HG03108 (cell line): ENCODE results near the gene SUSD6.

Experiments
- ATAC-seq: cut with Tn5 transposase; IDR thresholded peaks from one replicate; pipeline ENCODE4 v1.9.1; 2021; ENCODE audit warnings: moderate library complexity; ENCODE audit not compliant: unreplicated experiment

SUSD6 gene, protein sequence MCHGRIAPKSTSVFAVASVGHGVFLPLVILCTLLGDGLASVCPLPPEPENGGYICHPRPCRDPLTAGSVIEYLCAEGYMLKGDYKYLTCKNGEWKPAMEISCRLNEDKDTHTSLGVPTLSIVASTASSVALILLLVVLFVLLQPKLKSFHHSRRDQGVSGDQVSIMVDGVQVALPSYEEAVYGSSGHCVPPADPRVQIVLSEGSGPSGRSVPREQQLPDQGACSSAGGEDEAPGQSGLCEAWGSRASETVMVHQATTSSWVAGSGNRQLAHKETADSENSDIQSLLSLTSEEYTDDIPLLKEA

DNA sequence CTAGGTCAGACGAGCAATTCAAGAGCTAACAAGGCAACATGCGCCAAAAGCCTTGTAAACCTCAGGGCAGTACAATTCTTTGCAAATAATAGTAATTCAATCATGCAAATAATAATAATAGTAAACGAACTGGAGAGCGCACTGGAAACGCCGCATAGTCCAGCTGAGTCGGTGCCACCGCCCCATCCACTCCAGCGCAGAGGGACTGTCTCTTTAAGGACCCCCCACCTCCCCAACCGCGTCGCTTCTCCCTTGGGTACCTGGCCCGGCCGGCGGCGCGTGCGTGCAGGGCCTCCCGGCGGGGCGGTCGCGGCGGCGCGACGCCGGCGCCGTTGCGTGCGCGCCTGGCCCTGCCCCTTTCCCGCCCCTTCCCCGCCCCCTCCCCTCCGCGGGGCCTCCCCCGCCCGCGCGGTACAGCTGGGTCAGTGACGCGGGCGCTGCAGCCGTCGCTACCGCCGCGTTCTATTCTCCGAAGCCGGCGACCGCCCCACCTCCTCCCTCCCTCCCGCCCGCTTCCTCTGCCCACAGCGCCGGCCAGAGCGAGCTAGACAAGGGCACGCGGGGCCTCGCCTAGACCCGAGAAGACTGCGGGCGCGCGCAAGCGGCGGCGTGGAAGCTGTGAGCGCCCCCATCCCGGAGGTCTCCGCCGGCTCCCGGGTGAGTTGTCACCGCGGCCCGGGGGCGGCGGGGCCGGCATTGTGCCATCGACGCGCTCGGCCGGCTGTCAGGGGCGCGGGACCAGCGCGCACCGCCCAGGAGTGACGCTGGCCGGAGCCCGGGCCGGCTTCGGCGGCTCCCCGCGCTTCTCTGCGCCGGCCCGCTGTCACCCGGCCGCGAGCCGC, at the start of gene SUSD6:
Gene SUSD6 (plus strand): TSS at position 425 of the 842 bp plus-strand sequence. CDS start 46,997 bp downstream, outside the sequence.
- peak; percentile 44 for ATAC-seq

DNA sequence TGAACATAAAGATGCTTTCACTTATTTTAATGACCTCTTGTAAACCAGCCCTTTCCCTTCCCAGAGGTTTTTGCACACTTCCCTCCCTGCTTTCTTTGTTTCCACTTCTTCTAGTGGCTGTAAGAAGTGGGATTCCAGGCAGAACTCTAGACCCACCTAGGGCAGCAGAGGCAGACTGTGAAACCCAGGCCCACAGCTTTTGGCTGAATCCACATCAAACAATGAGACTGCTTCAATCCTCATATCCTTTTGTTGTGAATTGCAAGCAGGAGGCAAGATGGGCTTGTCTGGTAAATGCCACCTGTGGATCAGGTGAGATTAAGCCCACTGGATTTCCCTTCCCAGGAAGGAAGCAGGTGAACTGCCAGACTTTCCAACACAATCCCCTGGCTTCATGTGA, 49.5 kb upstream of the SUSD6 start:
- no peak for ATAC-seq

DNA sequence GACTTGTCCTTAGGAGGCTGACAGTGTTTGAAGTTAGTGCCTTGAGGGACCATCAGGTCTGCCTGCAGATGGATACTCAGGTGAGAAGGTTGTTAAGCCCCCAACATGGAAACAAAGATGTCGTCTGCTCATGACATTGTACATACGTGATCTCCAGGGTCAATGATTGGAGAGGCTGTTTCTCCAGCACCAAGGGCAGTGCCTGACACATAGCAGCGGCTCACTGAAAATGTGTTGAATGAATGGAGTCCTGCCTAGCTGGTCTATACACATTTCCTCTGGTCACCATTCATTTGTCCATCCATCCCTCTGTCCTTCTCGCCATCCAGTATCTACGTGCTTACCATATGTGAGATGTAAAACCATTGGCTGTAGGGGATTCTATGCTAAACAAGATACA, 43.8 kb upstream of the SUSD6 start:
- no peak for ATAC-seq

DNA sequence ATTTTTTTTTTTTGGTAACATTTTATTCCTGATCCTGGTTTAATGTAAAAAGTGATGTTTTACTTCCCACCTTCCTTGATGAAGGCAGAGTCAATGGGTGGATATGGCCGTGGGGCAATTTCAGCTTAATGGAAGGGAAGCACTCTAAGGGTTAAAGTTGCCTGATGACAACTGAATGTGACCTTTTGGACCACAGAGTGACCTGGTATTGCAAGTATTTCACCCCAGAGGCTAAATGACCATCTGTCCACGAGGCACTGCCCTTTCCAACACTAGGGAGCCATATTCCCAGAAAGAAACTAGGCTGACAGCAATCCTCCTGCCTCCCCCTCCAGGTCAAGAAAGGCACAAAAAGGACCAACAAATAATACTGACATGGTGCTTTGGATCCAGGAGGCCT, 41.5 kb upstream of the SUSD6 start:
- ATAC-seq: no peak

DNA sequence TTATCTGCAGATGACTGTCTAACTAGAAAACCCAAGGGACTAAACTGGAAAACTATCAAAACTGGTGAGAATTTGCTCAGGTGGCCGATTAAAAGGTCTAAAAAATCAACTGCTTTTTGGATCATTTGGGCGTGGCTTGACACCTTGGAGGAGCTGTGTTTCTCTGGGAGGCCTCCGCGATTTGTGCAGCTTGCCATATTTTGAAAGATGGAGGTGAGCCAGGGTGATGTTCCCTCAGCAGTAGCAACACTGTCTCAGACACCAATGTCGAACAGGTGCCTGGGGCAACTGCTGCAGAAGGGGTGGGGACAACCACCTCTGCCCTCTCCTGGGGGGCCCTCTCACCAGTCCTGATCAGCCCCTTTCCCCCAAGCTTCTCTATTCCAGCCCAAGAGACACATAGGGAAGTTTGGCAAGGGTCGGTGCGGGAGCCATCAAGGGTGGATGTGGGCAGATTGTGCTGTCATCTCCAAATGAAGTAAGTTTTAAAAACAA, 40.5 kb upstream of the SUSD6 start:
- no peak for ATAC-seq

DNA sequence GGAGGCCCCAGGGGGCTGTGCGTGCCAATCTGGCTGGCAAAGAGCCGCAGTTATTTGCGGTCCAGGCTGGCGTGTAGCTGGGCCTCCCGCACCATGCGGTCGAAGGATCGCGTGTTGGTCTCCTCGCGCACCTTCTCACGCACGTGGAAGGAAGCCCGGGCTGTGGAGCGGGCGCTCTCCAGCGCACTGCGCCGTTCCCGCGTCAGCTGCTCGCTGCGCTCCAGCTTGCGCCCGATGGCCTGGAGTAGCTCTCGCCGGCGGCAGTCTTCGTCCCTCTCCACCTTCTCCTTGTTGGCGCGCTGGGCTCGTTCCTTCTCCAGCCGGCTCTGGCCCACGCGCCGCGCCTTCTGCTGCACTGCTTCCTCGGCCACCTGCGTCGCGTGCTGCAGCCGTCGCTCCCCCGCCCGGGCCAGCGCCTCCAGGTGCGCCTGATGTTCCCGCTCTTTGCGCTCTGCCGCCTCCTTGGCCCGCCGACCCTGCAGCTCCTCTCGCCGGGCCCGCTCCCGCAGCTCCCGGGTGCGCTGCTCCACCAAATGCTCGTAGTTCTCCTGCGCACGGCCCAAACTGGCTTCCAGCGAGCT, 39.9 kb upstream of the SUSD6 start:
- no peak for ATAC-seq

DNA sequence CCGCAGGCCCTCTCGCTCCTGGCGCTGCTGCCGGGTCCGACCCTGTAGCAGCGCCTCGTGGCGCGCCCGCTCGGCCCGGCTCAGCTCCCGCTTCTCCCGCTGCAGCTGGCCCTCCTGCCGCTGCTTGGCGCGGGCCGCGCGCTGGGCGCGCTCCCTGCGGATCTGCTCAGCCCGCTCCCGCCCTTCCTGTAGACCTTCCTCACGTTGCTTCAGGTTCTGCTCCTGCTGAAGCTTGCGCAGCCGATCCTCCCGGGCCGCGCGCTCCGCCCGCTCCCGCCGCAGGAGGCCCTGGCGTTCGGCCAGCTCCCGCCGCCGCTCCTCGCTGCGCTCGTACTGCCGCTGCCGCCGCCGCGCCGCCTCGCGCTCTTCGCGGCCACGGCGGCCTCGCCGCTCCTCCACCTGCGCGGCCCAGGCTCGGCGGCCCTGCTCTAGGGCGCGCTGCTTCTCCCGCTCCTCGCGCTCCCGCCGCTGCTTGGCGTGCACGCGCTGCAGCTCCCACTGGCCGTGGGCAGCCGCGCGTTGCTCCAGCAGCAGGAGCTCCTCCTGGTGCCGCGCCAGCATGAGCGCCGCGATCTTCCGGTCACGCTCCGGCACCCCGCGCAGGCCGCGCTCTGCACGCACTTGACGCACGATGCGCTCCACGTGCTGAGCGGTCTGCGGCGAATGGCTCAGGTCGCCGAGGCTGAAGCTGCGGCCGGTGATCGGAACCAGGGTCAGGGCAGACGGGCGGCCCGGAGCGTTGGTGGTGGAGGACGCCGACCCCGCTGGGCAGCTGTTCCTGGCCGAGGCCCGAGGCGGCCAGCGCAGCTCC, 39.2 kb upstream of the SUSD6 start:
- ATAC-seq: no peak

DNA sequence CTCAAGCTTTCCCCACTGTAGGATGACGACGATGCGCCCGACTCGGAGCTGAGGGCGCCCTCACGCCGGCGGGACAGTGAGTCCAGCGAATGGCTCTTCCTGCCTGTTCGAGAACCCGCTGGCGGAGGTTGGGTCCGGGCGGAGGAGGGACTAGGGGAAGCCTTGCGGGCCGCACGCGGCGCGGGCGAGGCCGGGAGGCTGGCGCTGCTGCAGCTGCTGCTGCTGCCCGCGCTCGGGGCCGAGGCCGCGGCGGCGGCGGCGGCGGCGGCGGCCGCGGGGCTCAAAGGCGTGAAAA, 38.6 kb upstream of the SUSD6 start:
- no peak for ATAC-seq

DNA sequence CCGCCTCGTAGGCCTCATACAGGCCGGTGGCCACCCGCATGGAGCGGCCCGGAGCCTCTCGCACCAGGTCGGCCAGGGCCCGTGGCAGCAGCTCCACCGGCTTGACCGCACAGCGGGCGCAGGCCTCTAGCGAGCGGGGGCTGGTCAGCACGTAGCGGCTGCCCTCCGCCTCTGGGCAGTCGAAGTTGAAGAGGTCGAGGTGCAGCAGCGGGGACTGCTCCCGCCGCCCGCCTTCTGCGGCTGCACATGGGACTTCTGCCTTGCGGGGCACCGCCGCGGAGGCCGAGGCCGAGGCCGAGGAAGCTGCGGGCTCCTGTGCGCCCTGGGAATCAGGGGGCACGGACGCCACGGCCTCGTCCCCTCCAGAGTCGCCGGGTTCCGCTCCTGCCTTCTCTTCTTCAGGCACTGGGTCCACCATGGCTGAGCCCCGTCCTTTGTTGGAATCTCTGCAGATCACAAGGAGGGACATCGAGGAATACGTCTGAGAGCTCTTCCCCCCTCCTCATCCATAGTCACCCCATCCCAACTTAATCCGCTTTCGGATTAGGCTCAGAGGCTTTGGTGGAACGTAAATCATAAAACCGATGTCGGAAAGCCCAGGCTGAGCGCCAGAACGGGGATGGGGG, 38.1 kb upstream of the SUSD6 start:
- no peak for ATAC-seq

DNA sequence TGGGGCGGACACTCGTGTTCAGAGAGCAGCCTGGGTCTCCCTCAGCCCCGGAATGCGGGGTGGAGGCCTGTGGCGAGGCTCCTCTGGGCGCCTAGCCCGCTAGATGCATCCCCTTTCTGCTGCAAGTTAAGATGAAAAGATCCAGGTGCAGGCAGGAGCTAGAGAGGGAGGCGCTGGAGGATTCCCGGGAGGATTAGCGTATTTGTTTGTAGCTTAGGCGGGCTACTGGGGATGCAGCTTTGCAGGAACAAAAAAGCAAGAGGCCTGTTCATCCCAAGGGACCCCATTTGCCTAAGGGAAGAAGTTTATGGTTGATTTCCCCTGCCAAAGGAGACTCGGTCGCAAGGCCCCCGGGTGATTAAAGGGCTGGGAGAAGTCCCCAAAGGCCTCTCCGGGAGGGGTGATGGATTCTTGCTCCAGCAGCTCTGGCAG, 37.5 kb upstream of the SUSD6 start:
- no peak for ATAC-seq

DNA sequence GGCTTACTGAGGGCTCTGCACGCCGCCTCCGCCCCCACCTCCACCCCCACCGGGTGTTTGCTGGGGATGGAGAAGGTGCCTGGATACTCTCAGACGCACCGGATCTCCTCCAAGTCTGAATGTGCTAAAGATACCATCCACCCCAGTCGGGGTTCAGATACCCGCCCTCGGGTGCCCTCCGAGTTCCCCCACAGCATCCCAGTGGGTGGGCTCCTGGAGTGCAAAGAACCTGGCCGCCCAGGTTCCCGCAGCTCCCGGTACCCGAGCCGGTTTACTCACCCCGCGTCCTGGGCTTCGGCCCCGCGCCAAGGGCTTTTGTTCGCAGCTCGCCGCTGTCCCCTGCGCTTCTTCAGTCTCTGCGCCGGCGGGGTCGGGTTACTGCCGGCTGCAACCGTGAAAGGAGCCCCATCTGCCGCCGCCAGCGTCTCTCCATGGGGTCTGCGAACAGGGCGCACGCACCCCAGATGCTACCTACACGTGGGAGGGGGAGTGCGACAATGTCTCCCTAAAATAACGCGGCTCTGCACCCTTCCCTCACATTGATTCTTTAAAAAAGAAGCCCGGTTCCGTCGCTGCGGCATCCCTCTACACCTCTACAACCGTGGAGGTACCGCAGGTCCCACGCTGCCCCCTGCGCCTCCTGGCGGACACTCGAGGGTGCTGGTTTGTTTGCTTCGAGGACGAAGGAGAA, 37.0 kb upstream of the SUSD6 start, which contains the start of gene CCDC177:
Gene CCDC177 (minus strand): TSS at position 609 of the 691 bp plus-strand sequence. CDS start 1,249 bp downstream, outside the sequence.
- no peak for ATAC-seq

DNA sequence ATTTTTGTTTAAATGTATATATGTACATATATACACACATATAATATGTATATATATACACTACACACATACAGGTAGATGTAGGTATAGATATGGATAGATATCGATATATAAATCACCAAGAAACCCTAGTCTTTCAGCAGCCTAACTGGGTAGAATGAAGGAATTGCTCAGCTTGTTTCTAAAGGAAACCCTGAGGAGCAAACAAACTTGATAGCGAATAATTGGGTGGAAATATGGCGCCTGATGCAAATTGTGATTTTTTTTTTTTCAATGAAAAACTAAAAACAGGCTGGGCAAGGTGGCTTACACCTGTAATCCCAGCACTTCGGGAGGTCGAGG, 36.5 kb upstream of the SUSD6 start:
- ATAC-seq: no peak

DNA sequence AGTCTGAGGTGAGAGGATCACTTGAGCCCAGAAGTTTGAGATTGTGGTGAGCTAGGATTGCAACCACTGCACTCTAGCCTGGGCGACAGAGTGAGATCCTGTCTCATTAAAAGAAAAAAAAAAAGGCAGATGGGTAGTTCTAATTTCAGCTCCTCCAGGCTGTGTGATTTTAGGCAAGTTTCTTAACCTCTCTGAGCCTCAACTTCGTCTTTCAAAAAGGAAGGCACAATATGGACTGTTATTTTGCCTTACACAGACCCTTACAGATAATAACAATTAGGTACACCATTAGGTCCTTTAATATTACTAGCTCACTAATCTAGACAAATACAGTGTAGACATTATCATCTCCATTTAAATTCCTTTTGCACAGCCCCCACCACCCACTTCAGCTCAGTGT, 31.9 kb upstream of the SUSD6 start:
- ATAC-seq: no peak

DNA sequence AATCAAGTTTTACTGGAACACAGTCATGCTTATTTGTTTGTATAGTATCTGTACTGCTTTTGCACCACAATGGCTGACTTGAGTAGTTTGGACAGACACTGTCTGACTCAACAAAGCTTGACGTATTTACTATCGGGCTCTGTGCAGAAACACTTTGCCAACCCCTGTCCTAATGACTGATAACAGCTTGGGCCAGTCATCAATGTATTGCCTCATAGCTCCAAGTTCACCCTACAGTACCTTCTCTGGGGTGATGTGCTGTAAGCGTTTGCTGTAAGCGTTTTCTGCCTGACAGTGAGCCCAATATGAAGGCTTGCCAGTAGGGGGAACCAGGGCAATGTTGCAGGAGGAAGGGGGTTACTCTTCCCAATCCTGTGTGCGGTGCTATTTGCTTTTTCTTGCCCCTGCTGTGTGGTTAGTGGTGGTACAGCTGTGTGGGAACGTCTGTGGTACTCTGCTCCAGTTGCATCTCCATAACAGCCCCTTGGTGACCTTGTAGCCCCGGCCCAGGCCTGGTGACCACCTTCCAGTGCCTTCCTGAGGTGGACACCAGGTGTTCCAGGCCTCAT, 31.3 kb upstream of the SUSD6 start:
- no peak for ATAC-seq

DNA sequence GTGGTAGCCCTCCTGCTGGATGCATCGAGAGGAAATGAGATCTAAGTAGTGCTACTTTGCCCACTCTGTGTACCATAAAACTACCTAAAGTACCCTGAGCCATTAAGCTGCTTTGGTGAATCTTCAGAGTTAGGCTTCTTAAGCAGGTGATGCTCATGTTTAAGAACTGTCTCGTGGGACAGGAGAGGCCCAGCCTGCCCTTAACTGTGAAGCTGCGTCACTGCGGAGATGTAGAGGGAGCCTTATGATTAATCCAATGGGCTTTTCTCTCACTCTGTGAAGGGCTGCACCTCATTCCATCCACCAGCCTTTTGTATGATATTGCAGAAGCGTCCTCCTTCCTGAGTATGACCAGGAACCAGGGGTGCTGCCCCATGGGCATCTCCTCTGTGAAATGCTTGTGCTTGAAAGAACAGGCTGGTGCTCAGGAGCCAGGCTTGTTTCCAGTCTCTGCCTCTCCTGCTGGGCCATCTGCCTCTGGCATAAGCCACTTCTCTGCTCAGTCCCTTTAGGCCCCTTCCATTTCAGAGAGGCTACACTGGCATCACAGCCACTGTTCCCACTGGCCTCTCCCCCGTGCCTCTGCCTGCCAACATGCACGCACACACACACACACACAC, 30.0 kb upstream of the SUSD6 start:
- no peak for ATAC-seq

DNA sequence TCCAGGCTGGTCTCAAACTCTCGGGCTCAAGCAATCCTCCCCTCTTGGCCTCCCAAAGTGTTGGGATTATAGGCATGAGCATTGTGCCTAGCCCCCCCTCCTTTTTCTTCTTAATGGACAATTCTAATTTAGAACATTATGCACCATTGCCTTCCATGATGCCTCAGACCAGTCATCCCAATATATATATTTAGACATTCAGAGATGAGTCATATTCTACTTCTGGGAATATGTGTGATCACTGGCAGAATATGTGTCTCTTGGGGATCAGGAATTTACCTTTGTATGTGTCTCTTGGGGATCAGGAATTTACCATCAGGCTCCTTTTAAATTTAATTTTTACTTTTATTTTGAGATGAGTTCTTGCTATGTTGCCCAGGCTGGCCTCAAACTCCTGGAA, 29.2 kb upstream of the SUSD6 start:
- no peak for ATAC-seq

DNA sequence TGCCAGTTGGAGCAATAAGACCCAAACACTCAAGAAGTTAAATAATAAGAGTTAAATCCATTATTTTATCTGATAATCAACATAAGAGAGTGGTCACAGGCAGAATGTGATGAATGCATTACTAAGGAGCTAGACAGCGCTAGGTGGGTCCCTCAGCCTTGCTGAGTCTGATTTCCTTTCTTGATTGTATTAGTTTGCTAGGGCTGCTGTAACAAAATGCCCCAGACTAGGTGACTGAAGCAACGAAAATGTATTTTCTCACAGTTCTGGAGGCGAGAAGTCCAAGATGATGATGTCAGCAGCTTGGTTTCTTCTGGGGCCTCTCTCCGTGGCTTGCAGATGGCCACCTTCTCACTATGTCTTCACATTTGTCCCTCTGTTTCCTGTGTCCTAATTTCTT, 28.6 kb upstream of the SUSD6 start:
- ATAC-seq: no peak

DNA sequence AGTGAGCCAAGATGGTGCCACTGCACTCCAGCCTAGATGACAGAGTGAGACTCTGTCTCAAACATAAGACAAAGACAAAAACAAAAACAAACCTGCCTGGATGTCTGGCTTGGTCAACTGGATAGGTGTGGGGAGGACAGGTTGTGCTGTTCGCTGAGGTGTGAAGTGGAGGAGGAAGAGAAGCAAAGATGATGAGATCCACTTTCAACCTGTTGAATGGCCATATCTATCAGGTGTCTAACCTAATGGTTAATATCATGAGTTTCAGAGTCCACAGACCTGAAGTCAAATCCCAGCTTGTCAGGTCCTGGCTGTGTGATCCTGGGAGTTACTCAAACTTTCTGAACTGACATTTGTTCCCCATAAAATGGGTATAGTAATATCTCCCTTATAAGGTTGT, 27.0 kb upstream of the SUSD6 start:
- ATAC-seq: no peak

DNA sequence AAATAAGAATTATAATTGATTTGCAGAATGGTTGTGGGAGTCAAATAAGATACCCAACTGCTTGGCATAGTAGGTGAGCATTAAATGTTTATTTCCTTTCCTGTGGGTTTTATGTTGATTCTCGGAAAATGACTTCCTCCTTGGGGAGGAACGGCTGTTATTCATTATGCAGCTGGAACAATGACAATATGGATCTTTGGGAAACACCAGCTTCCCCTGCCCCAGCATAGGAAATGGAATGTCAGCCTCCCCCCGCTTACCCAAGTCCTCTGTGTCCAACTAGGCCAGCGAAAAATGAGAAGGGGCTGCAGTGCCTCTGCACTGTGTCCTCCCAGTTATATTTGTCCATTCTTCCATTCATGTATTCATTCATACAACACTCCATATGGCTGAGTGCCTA, 25.0 kb upstream of the SUSD6 start:
- ATAC-seq: no peak
